SKM-1 (cell line): Measurements from ENCODE around the gene RAB11FIP2.

Experiments used
- DNase-seq: peaks from one replicate; lab custom pipeline; 2025; ENCODE audit not compliant: unreplicated experiment; lab: John Stamatoyannopoulos, UW

RAB11FIP2 gene

DNA sequence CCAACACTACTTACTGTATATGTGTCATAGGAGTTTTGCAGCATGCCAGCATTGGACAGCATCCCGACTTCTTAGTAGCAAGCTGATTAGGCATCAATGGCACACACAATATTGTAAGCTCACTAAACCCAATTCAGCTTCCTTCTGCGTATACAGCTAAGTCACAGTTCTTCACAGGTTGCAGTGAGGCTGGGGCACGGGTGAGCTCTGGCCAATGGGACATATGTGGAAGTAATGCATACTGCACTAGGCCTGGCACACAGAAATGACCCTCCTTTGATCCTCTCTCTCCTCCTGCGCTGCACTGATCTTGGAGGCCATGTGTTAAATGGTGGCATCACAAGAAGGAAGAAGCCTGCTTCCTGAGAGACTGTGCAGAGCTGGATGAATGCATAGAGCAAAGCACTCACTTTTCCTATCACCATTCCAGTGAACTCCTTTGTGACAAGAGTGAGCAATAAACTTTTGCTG is 11.9 kb downstream of the RAB11FIP2 start:
- DNase-seq, result no peak

- no peak for DNase-seq
Observed at GRCh38 chr10:118033905-118034304, 12.8 kb downstream of the RAB11FIP2 start.

- DNase-seq, result no peak
Observed at GRCh38 chr10:118032564-118032963, 14.2 kb downstream of the RAB11FIP2 start.

DNA sequence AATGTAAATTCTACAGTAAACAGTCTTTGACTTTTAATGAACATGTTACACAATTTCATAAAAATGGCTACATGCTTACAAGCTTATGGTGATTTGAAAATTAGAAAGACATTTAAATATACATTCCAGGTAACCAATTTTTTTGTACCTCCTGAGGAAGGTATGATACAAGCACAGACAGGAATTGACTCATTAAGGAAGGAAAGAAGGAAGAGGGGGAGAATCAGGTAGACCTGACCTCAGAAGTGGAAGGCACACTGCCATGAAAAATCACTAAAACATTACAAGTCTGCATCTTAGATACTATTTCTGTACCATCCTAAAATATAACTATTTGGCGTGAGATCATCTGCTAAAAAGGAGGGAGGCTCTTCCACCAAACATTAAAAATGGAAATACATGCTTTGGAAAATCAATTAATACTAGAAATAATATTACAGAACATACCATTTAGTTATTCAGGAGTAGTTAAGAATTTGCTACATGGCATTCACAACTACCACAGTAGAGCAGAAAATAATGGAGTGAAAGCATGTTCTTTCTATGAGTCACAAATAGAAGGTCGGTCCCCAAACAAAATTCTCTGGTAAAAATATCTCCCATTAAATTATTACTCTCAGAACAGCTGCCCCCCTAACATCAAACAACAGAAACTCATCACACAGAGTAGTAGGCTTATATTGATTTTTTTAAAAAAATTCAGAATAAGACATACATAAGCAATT is 15.2 kb downstream of the RAB11FIP2 start:
- DNase-seq, result no peak

- DNase-seq, result no peak
Observed at GRCh38 chr10:118028619-118029018, 18.1 kb downstream of the RAB11FIP2 start.

DNA sequence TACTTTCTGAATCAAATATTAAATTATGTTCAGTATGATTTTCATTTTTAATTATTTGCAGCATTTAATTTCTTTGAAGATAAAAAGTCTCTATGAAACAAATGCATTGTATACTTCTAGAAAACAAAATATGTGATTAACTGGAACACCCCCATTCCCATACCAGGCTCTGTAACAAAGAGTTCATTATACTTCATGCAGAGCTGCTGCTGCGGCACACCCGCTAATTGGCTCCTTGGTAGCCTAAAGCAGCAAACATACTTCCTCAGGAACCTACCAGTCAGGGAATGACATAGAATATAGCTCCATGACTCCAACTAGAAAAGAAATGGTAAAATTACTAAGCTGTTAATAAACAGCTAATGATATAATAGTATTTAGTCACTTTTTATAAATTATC is 19.3 kb downstream of the RAB11FIP2 start:
- DNase-seq, result no peak

DNA sequence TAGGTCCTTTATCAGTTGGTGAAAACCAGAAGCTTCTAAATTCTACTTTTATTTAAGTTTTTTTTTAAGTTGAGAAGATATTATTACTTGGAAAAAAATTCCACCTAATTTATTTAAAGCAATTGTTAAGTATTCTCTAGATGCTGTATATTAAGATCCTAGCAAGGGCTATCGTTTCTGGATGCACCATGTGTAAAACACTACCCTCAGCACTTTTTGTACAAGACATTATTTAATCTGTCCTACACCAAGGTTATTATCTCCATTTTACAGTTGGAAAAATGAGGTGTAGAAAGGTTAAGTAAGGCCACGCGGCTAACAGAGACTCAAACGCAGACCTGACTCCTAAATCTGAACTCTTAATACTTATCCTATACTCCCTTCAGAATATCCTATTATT is 19.8 kb downstream of the RAB11FIP2 start:
- DNase-seq, result no peak

DNA sequence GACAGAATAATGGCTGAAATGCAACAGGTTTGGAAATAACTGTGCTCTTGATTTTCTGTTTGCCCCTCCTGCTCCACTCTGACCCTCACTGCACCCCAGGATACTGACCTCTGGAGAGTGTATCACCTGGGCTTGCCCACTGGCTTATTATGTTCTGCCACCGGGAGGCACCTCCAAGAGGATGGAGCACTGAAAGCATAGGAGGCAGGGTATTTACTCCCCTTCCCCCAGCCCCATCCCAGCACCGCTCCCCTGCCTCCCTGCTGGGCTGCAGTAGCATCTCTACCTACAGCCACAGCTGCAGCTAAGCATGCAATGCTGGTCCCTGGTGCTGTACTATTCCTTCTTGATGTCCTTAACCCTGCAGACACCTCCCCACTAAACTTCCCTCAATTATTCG is 26.4 kb downstream of the RAB11FIP2 start:
- no peak for DNase-seq

DNA sequence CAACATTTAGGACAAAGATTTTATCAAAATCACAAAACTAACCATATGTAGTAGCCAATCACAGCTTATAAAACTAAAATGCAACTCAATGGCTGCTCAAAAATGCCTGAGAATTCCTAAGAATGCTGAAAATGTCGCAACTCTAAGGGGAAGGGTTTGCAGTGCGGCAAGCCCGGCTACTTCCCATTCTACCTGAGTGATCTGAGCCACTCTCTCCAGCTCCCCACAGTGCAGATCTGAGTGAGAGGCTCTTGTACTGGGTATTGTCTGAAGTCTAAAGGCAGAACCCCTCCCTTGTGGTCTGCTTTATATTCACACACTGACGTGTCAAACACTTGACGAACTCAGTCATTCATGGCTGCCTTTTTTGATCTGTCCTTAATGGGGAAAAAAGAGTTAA is 28.9 kb downstream of the RAB11FIP2 start:
- no peak for DNase-seq

GRCh38 chr10:118017071-118017740 is 29.5 kb downstream of the RAB11FIP2 start:
- DNase-seq, result no peak

DNA sequence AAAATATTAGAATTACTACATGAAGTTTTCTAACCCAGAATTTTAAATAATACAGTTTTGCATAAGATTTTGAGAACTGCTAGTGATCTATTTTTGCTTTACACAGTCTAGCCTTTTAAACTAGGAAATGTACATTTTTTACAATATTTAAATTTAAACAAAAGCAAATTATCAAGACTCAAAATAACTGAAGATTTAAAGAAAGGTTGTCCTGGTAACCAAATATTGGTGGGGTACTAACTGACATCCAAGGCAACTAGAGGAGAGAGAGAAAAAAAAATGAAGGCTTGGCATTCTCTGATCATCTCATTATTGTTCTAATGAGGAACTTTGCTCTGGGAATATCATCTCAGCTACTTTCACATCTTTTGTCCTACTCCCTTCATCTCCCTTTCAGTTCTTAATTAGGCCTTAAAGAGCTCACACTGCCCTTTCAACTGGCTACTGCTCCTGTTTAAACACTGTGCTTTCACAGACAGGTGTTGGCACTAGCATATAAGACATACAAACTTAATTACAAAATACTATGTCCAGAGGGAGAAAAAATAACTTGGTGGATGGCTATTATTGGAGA is 33.7 kb downstream of the RAB11FIP2 start:
- no peak for DNase-seq

DNA sequence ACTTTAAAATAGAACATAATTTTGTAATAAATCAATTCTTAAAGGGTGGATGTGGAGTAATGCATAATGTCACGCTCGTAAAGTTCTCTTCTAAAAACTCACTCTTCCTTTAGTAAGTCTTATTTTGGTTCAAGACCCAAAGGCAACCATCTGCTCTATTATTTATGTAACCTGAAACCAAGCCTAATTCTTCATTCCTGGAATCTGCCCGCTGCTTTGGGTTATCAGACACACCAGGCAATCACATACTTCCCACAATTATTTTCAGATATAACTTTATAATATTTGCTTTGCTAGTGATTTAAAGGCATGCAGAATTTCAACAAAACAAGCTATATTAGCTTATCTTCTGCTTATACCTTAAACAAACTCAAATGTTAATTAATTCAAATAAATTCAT is 39.0 kb downstream of the RAB11FIP2 start:
- DNase-seq, result no peak

DNA sequence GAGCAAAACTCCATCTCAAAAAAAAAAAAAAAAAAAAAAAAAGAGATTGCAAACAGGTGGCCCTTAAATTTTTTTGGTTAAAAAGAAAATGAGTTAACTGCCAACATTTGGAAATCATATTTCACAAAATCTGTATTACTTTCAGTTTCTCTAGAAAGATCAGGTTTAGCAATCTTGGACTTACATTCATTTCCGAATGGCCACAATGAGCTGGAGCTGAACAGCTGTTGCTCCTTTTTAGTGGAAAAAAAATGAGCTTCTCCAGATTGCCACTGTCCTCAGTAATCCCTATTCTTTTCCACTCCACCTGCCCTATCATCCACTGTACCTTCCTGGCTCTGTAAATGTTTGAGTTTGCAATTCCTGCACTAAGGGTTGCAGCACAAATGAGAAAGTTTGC is 43.6 kb downstream of the RAB11FIP2 start:
- no peak for DNase-seq

- no peak for DNase-seq
Observed at GRCh38 chr10:118002581-118002980, 44.2 kb downstream of the RAB11FIP2 start.

DNA sequence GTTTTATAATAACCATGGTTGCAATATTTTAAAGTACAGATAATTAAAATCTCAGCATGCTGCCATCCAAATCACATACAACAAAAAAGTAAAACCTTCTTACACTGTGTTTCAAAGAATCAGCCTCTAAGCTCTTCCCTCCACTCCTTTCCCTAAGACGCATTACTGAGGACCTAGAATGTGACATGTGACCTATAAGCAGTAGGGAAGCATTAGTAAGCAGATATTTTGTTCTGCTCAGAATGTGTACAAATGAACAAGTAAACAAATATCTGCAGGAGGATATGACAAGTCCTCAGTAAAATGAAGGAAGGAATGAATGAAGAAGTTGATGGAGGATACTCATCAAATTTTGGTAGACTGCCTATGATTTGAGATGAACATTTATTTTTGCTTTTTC is 49.1 kb downstream of the RAB11FIP2 start:
- no peak for DNase-seq

DNA sequence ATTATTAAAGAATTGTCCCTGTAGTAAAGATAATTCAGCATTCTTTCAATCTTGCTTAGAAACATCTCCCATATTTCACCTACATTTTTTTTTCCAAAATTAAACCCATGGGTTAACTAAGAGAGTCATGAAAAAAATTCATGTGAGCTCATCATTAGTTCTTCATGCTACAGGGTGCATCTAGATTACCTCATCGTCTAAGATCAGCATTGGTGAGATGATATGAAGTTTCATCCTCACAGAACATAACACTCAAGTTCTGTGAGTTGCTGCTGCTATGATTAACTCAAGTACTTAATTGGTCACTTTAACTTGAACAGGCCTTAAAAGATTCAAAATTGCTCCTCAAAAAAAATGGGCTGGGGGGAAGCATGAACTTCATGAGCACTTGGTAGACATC is 50.0 kb downstream of the RAB11FIP2 start:
- DNase-seq, result no peak

DNA sequence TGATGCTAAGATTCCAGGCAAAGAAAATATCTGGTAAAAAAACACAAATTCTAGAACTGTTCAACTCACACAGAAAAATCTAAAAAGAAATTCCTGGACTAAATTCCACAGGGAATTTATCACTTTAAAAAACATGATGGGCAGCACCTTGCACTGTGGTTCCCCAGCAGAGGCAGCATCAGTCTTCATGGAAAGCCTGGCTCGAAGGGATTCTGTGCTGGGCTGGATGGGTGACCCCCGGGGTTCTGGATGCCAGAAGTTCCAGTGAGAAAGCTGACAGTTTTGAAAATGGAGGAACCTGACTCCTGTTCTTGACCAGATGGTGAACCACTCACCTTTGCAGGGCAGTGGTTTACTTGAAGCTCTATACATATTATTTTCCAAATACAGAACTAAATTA is 52.0 kb downstream of the RAB11FIP2 start:
- DNase-seq, result no peak

DNA sequence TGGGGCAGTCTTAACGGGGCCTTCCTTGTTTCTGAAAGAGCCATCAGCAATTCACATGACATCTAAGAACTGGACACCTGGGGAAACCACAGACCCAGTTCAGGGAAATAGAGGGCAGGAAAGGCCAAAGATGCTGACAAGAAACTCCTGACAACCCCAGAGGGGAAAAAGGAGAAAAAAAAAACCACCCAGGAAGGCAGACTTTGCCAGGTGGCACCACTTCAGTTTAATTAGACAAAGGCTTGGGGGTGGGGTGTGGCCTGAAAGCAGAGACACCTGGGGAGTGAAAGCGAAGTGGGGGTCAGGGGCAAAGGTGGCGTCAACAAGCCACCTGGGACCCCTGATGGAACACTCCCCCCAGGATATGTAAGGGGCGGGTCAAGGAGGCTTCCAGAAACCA is 53.6 kb downstream of the RAB11FIP2 start:
- no peak for DNase-seq

GRCh38 chr10:117991701-117992100 is 55.0 kb downstream of the RAB11FIP2 start:
- DNase-seq, result no peak

DNA sequence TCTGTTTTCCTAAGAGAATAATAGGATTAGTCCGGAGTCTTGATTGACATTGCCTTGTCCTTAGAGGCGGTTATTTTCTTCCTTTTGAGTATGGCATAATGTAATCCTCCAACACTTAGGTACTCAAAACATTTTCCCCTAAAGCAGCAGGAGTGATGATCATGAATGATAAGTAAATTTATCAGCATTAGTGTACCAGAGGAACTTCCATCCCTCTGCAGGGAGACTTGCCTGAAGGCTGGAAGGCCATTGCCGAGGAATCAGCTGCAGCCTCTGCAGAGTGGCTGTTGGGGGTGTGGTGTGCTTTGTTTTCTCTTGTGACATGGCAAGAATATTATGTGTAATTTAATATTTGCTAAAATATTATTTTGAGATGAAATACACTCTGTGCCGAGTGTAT is 56.8 kb downstream of the RAB11FIP2 start:
- DNase-seq, result no peak

- no peak for DNase-seq
Observed at GRCh38 chr10:117988814-117989213, 57.9 kb downstream of the RAB11FIP2 start.

GRCh38 chr10:117987244-117987909 is 59.4 kb downstream of the RAB11FIP2 start:
- no peak for DNase-seq
